NCI-H1048 (cell line): Measurements from ENCODE around the gene TESPA1.

ENCODE experiments used
- DNase-seq: peaks from one replicate; lab custom pipeline; 2025; lab: John Stamatoyannopoulos, UW

Gene TESPA1

DNA sequence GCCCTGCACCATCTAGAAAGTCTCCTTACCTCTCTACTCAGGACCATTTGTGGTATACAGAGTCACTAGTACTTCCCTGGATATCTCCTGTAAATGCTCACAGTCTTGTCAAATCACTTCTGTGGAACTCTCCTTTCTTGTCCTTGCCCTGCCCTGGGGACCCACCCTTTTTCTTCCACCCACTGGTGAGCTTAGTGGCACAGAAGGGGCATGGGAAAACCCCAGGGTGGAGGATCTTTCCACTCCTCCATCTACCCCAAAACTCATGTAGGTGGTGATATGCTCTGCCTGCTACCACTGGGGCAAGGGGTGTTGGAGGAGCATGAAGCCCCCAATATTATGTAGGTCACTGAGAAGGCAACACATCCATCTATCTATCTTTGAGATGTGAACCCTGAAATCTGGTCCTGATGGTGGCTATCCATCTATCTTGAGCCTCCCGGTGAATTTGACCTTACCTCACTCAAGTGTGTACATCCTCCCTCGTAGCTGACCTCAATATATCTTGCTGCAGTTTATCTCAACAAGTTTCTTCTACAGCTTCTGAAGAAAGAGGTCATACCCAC, 943 bp downstream of the TESPA1 start:
- DNase-seq: no peak

DNA sequence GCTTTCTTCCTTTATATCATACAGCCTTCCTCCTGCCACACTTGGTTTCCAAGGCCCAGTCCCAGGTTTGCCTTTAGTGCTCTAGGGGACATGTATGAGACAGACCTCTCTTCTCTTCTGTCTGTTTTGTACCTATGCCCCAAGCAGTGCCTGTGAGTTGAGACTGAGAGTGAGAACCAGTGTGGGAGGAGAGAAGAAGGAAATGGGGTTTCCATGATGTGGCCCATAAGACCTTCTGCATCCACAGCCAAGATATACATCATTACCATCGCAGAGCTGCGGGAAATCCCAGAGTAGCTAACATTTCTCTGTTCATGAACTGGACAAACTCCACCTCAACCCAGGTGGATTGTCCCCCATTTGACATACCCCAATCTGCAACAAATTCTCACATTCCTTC, 2.8 kb downstream of the TESPA1 start:
- no peak for DNase-seq

DNA sequence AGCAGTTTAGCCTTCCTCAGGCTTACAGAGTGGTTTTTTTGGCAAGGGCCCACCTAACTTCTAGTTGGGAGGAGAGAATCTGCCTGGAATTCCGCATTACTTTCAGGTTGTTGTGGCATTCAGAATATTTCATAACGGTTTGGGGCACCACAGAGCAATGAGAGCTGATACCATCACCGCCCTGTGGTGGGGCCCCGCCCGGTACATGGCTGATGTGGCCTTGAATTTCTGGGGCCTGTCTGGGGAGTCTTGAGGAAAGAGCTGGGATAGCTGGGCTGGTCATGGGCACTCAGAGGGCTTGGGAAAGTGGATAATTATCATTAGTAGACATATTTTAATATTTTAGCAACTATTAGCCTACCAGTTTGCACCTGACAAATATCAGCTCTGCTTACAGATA, 4.2 kb downstream of the TESPA1 start:
- DNase-seq: no peak

DNA sequence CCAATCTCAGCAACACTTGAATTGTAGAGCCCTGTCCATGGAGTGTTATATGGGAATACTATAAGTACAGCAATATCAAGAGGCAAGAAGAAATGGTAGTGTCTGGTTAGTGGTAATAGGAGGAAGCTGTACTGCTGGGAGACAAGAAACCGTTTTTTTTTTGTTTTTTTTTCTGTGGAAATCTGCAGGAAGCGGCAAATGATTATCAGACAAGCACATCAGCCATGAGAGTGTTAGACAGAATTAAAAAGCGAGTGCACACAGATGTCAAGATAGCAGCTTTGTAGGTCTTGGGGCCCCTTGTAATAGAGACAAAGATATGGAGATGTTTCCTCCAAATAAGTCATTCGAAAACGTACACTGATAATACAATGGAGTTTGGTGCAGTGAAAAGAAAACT, 6.7 kb downstream of the TESPA1 start:
- DNase-seq: no peak

DNA sequence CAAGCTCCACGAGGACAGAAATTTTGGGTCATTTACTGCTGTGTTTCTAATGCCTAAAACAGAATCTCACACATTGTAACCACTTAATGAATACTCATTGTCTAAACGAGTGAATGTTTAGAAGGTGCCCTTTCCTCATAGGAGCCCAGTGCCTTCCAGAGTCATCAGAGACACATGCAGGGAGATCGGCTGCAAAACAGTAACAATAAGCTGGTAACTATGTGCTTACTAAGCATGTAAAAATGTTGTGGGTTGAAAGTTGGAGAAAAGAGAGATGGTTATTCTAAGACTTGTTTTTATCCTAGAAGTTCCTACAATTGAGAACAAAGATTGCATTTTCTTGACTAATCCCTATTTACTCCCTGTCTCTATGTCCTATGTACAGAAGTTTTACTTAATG, 7.4 kb downstream of the TESPA1 start:
- no peak for DNase-seq

DNA sequence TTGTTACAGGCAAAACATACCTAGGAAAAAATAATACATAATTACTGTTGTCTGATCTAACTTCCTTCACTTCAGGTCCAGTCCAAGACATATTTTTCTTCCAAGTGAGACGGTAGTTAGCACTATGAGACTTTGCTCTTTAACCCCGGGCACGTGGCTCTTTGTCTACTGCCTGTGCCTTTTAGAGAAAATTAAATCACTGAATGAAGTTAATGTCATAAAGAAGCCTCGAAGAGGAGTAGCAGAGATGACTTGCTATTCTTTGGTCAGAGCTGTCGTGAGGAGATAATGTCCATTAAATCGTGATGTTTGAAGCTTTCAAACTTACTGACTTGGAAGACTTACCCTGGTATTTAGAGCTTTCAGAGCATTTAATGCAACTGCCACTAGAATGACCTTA, 8.7 kb downstream of the TESPA1 start:
- DNase-seq: no peak

DNA sequence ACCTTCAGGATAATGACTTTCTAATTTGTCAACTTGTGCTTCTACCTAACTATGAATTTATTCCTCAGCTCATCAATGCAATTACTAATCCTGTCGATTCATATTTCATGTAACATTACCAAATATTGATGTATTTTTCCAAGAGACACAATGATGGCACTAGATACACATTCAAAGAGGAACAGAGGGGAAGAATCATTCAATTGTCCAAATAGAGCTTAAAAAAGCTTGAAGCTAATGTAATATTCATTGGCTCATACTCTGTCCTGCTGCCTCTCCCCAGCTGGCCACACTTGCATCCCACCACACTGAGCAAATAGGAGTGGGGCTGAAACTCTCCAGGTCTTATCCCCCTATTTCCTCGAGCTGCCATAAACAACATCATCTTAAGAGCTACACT, 9.3 kb downstream of the TESPA1 start:
- no peak for DNase-seq

DNA sequence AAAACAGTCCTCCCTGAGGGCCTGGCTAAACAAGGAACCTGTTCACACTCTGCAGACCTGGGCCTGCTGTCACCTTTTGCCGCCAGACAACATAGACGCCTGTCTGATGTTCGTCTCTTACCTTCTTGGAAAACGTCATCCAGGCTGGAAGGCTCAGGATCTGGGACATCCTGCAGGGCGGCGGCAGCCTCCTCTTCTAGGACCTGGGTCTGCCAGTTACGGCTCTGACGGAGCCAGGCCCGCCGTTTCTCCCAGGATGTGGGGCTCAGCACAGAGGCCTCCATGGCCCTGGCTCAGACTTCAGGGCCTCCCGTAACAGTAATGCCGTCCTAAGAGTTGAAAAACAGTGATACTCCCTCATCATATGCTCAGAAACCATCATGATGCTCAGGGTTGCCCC, 10.3 kb downstream of the TESPA1 start:
- DNase-seq: no peak

DNA sequence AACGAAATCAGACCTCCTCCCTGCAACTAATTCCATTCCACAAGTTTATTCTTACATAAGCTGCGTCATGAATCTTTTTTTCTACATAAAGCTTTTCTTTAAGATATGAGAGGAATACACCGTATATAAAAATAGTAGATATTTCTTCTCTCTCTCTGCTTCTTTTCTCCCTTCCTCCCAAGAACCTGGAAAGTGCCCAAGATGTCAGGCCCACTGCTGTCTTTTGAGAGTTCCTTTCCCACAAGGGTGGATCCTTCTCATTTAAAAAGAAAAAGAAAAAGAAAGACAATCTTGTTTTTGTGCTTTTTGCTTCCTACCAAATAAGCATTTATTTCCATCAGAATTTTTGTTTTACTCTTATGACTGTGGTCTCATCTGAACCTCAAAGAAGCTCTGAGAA, 11.0 kb downstream of the TESPA1 start:
- no peak for DNase-seq

DNA sequence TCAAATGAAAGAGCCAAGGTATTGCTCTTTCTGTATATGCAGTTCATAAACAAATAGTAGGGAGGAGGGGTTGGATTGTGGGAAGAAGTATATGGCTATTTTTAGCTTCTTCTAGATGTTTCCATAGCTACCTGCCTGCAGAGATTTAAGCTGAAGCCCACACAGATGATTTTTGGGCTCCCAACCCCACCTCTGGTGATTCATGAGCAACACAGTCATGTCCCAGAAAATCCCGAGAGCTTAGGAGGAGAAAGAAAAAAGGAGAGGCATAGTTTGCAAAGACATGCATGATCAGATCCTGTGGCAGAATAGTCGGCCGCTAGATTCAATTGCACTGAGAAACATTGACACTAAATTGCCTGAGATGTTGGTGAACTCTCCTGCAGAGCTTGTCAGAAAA, 13.8 kb downstream of the TESPA1 start:
- DNase-seq: no peak

DNA sequence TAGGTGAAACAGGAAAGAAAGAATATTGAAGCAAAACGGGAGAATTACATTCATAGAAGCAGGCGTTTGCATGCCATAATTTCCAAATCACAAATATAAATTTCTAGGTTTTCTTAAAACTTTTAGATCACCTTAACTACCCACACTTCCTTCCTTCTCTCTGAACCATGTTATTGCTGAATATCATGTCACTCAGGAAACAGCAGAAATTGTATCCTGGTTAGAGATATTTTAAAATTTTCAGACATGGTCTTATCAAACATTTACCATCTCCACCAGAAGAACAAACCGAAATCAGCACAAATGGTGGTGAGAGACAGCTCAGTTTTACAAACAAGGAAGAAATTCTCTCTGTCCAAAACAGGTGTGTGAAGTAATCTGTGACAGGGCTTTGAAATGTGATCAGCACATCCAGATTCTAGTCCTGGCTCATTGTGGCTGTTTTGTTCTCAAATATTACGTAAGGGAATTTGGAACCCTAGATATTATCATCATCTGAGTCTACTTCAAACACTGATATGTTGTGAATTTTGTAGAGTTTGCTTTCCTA, 16.3 kb downstream of the TESPA1 start:
- DNase-seq: no peak

DNA sequence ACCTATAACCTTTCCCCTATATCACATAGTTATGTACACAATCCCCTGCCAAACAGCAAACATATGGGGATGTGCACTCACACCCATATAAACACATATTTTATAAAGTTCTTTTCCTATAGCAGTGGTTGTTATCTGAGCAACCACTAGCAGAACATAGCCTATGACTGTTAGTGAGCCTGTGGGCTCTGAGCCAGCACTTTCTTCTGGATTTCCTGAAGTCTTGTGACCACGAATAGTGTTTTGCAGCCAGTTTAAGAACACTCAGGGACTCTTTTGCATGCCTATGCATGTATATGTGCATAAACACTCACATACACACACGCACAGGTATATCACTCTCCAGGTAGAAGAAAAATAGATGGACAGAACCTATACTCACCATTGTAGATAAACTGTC, 17.1 kb downstream of the TESPA1 start:
- DNase-seq: no peak

DNA sequence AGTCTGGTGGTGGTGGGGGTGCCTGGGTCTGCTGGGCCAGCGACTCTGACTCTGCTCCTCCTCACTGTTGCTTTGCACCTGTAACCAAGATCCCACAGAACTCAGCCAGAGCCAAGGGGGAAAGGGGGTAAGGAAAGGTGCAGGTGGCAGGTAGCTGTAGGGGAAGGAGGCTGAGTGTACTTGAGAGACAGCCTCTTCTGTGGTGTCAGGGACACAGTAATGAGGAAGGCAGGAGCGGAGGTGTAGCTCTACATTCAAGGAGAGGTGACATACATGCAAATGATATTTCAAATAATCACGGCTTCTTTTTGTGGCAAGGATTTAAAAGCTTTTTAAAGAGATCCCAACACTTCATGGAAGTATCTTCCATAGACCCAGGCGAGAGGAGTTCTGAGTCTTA, 23.4 kb downstream of the TESPA1 start:
- DNase-seq: no peak

DNA sequence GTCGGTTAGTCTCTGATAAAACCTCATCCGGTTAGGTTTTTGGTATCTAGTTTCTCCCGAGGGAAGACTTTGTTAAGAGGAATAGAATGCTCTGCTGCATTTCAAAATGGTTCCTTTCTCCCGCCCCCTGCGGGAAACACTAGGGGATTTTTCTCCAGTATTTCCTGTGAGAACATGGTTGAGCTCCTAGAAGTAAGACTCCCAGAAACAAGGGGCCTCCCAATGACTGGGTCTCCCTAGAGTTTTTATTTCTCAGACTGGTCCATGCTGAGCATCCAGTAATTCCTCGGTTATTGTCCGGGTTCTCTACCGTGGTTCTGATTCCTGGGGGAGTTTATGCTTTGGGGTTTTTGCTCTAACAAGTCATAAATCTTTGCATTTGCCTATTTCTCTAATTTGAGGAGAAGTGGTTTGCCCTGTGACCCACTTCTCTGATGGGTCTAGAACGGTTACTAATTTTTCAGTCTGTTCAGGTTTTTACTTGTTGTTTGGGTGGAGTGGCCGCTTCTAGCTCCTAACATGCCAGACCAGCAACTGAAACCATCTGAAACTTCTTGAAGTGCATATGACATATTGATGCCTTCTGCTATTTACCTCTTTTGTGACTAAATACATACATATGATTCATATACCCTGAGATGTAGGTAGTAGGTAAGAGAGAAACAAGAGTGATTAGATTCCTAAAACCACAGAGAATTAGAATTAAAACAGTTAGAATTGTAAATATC, 25.1 kb downstream of the TESPA1 start:
- DNase-seq: no peak

DNA sequence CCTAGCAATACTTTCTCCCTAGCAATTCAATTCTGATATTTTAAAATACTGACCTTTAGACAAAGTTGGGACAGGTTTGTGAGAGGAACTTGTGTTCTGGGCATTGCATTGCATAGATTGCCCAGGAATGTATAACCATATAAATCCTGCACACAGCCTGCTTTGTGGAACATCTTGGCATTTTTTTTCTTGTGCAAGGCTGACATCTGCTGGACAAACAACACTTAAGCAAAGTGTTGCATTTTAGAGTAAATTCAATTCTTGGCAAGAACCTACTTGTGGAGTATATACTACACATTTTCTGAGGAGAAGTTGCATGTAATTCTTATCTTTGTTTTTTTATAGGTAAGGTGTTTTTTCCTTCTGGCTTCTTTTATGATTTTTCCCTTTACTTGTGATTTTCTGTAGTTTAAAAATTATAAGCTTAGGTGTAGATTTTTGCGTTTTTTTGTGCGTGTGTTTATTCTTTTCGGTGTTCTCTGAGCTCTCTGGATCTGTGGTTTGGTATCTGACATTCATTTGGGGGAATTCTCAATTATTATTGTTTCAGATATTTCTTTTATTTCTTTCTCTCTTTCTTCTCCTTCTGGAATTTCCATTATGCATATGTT, 26.4 kb downstream of the TESPA1 start:
- peak; percentile 23 for DNase-seq

DNA sequence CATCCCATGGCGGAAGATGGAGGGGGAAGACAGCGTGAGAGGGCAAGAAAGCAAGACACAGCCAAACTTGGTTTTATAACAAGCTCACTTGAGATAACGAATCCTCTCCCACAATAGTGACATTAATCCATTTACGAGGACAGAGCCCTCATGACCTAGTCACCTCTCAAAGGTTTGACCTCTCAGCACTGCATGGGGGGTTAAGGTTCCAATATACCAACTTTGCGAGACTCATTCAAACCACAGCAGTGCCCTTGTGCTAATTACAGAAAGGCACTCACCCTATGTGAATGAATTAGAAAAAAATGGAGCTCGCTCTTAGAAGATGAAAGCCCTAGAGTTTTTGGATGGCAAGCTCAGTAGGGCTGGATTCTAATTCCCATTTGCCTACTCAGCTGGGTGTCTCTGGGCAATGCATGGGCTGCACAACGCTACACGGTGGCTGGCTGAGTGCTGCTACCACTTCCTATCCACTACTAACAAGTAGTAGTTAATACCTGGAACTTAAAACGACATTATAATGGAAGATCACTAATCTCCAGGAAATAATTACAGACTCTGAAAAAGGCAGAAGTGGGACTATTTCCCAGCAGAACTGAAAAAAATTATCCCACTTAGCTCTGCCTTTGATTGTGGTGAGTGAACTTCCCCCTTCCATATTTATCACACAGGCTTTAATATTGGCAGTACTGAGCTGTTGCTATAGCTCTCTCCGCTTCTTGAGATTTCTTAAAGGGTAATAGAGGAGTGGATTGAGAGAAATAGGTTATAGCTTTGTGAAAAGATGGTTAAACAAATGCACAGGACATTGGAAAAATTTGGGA, 27.5 kb downstream of the TESPA1 start:
- no peak for DNase-seq

DNA sequence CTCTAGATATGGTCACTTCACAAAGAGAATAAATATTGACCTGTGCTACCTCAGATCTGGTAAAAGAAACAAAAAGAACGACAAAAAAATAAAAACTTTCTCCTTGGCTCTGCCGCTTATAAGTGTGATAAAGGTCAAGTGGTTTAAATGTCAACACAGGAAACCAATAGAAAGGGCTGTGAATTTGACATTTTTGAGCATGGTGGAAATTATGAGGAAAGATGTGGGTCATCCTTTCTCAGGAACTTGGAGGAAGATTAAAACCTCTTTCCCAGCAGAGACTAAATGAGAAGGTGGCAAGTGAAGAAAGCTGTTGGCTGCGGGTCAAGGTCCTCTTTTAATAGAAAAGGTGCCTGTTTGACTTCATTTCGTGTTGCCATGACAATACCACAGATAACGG, 28.2 kb downstream of the TESPA1 start:
- no peak for DNase-seq

DNA sequence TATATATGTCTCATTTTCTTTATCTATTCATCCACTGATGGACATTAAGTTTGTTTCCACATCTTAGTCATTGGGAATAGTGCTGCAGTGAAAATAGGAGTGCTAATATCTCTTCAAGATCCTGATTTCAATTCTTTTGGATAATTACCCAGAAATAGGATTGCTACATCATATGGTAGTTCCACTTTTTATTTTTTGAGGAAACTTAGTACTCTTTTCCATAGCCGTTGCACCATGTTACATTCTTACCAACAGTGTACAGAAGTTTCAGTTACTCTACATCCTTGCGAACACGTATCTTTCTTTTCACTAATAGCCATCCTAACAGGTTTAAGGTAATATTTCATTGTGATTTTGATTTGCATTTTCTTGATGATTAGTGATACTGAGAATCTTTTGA, 29.8 kb downstream of the TESPA1 start:
- DNase-seq: no peak

DNA sequence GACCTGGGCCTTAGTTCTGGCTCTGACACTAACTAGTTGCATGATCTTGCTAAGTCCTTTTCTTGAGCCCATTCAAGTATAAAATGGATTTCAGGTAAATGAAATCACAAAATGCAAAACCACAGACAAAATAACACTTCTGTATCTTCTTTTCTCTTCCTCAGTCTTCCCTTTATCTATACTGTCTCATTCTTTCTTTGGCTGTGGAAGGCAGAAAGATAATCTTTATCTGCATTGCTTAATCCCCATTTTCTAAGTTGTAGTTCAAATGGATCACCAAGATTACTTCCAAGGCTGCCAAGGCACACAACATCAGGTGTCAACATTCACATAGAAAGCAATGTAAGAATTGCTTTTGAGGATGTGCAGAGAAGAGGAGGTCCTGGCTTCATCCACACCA, 30.3 kb downstream of the TESPA1 start:
- DNase-seq: no peak

DNA sequence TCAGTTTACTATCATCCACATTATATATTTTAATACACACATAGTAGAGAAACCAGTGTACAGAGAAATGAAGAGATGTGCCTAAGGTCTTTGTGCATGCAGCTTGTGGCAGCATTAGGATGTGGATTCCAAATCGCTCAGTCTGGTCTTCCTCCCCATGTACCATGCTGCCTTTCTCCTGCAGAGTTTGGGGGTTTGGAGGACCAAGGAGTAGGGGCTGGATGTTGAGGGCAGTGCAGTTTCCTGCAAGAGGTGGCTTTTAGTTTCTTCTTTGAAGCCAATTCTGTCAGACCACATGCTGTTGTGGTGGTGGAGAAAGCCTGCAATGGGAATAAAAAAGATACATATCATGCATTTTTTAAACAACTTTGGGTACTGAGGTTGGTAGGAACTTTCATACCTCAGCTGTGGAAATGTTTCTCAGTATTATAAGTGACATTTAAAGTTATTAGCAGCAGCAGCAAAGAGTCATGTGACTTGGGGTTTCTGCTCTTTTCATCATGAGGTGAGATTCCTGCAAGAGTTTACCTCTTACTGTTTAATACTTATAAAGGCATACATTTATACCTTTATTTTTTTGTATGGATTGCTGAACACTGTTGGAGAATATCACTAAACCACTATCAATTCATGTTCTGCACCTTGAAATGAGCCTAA, 34.4 kb downstream of the TESPA1 start:
- no peak for DNase-seq

DNA sequence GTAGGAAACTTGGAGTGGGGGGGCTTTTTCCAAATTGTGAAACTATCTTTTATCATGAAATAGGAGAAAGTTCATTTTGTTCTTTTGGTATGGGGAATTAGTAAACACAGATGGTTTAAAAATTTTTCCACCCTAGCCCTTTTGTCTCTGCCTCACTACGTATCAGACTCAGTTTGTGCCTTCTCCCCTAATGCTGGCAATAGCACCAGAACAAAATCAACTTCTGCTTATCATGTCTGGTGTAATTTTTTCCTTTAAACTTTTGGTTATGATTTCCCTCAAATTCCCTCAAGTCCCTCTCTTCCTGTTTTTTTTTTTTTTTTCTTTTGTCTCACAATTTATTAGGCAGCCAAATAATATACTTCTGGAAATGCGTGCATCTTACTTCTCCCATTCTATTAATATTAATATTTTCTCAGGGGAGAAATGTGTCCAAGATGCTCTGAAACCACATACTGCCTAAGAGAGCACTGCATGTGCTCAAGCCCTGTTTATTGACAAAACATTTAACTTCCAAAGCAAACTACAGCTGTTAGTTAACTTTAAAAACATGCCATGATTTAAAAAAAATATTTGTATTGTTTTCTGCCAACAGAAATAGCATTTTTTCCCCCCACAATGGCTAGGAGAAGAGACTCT, 35.4 kb downstream of the TESPA1 start:
- DNase-seq: no peak

DNA sequence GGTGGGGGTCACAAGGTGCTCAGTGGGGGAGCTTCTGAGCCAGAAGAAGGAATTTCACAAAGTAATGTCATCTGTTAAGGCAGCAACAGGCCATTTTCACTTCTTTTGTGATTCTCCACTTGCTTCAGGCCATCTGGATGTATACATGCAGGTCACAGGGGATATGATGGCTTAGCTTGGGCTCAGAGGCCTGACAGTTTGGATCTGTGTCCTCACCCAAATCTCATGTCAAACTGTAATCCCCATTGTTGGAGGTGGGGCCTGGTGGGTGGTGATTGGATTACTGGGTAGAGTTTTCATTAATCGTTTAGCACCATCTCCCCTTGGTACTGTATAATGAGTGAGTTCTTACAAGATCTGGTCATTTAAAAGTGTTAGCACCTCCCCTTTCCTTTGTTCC, 36.4 kb downstream of the TESPA1 start:
- DNase-seq: no peak
